Fibroblast of skin of scalp (primary cell): Measurements from ENCODE around the gene ANKRD12. TPM values are rescaled to one million over a fixed set of nuclear protein-coding genes. Genes with fewer than 3 reads are reported as not detected.
"Not testable (repeated sequence)": the region's sequence is repeated elsewhere in the genome, so short reads cannot be mapped to it uniquely, and the experiment has no call there.

Experiments used
- DNase-seq: peaks from one replicate; pipeline ENCODE4 v3.0.0-alpha.2; 2013
- polyA plus RNA-seq, 2 experiments: library from polyadenylated mRNA; unstranded; fragments of 120-200 nt; gene quantifications; one replicate each; pipeline ENCODE4 v1.2.1, GENCODE V29; 2013; ENCODE audit not compliant: insufficient read length in 2 of 2

The ANKRD12 gene
- 10.8 TPM for polyA plus RNA-seq (2013, experiment 1 of 2; ENCODE audit: insufficient read length)
- polyA plus RNA-seq (2013, experiment 2 of 2; ENCODE audit: insufficient read length), result 13.7 TPM

DNA sequence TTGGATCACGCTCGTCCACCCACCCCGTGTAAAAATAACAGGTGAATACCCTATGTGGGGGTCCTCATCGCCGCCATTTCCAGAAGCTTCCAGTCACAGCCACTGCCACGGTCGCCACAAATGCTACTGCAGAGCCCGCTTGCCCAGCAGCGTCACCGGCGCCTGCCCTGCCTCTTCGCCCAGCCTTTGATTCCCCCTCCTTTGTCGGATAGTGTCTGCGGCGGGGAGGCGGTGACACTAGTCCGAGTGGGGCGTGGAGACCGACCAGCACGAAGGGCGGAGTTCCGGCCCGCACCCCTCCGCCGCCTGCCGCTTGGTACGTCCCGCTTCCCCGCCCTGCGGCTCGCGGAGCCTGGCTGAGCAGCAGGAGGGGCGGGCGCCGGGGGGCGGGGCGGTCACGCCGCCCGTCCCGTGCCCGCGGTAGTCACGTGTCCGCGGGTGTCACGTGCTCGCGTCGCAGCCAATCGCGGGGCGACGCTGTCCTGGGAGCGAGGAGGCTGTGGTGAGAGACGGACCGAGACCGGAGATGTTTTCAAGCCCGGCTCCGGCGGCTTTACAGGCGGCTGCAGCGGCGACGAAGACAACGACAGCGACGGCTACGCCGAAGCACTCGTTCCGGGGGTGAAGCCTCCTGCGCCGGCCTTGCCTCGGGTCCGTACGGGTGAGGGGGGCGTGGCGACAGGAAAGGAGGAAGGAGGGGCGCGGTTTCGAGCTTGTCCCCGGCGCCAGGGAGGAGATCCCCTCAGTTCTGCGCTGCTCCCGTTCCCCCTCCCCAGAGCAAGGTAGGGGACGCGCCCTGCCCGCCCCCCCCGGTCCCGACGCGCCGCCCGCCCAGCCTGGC, at the start of gene ANKRD12:
TSS of gene ANKRD12 (plus strand) at position 467 of the 841 bp plus-strand sequence. CDS start 45,652 bp downstream, outside the sequence.
- DNase-seq, result peak; percentile 97

DNA sequence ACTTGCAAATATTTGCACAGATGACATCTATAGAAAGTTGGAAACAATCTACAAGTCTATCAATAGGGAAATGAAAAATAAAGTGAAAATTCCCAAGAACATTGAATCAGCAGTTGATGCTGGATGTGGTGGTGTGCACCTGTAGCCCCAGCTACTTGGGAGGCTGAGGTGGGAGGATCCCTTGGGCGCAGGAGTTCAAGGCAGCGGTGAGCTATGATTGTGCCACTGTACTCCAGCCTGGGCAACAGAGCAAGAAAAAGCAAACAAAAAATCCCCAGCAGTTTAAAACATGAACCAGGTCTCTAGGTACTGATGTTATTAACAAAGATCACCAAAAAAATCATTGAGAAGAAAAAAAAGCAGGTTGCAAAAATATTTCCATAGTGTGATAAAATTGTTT, 49.4 kb upstream of the ANKRD12 start:
- no peak for DNase-seq

- no peak for DNase-seq
These were observed 48.3 kb upstream of the ANKRD12 start for GRCh38 chr18:9088252-9088651.

DNA sequence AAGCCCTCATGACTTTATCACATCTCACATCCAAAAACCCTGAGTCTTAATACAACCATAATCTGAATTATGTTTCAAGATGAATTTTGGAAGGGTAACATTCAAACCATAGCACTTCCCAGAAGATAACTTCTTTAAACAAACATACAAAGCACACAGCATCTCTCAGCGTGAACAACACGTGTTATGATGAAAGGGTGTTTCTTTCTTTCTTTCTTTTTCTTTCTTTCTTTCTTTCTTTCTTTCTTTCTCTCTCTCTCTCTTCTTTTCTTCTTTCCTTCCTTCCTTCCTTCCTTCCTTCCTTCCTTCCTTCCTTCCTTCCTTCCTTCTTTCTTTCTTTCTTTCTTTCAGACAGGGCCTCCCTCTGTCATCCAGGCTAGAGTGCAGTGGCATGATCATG, 47.9 kb upstream of the ANKRD12 start:
- DNase-seq, result not testable (repeated sequence)

DNA sequence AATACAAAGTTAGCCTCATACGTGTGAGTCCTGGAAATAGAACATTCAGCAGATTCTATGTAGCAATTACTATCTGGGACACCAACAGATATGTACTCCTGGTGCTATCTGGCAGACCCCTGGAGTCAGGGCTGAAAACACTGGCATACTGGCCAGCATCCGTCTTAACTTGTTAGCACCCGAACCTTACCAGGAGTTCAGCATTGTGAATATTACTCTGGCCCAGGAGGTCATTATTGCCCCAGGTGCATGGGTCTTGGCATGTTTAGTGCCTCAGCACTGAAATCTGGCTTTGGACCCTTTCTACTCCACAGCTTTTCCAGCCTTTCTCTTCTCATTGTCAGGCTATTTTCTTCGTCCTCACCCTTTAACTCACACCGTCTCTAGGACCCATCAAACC, 46.0 kb upstream of the ANKRD12 start:
- no peak for DNase-seq

GRCh38 chr18:9091066-9091476, 45.5 kb upstream of the ANKRD12 start:
- DNase-seq, result no peak

DNA sequence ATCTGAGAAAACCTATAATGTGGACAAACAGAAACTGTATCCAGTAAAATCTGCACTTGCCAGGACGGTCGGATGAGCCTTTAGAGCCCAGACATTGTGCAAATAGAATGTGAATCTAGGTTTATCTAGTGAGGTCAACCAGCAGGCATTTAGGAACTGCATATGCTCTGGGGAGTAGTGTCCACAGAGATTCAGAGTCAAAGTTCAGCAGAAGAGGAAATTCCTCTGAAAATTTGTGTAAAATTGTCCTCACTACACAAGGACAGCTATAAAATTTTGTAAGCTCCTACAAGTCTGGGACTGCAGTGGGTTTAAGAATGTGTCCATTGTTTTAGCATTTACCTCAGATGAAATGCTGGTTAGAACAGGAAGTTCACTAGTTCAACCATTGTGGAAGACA, 43.9 kb upstream of the ANKRD12 start:
- no peak for DNase-seq

- DNase-seq, result not testable (repeated sequence)
These were observed 43.5 kb upstream of the ANKRD12 start for GRCh38 chr18:9093109-9093508.

GRCh38 chr18:9094307-9095226, 42.0 kb upstream of the ANKRD12 start:
- peak; percentile 69 for DNase-seq

DNA sequence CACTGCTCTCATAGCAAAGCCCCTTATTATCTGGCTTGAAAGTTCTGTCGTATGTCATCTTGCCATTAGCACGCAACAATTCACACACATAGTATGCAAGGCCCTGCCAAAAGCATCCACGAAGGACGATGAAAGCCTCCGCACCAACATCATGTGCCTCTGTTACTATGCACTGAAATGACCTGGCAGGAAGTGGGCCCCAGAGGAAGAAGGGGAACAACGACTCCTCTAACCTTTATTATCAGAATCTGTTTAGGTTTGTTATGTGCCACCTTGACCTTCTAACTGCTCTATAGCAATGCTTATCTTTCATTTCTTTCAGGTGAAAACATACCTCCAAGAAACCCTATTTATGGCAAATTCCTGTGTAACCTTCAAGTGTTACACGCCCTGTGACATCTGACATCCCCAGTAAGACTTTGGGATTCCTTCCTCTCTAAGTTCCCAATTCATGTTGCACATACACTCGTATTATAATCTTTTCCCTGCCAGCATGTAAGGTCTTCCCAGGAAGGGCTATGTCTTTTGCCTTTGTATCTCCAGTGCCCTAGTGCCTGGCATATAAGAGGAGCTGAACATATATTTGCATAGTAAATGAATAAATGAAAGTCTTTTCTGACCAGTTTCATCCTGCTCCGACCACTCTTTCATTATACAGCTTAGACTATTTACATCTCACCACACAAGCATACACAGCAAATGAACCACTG, 41.1 kb upstream of the ANKRD12 start:
- no peak for DNase-seq

DNA sequence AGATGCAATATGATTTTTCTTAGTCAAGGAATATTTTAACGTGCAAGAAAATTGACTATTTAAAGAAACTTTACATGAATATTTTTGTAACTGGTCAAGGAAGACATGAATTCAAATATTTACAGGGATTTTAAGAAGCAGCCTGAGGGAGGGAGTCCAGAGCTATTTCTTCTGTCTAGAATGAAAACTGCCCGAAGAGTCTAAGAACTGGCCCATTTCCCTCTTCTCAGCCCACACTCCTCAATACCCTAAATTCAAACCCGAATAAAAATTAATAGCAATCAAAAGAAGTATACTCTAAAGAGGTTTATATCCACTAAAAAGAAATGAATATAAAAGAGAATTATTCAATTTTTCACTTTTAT, 40.6 kb upstream of the ANKRD12 start:
- no peak for DNase-seq

- DNase-seq, result no peak
These were observed 39.9 kb upstream of the ANKRD12 start for GRCh38 chr18:9096685-9097084.

DNA sequence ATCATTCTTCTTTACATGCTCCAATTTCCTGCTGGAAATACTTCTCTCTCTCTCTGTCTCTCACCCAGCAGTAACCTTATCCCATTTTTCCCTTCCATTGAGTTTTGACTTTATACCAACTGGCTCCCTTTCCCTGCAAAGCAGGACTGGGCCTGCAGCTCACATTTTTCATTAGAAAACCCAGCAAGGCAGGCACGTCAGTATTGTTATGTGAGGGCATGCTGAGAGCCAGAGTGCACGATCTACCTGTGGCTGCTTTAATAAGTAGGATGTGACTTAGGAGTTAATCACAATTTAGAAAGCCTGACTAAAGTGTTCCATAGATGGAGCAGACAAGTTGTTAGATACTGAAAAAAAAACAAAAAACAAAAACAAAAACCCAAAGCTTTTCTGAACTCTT, 39.2 kb upstream of the ANKRD12 start:
- no peak for DNase-seq

DNA sequence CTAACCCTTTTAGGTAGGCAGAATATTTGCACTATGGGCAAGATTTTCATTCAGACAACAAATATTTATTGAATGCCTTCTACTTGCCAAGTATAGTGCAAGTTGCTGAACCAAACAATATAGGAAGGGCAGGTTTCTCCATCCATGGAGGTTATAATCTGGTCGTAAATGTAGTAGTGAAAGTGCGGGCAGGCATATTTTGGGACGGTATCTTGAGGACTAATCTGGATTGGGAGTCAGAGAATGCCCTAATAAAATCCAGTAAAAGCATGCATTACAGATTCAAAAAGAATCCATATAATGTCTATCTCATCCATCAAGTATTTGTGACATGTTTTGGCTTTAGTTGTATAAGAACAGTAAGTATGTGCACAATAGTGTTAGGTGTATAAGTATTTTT, 35.8 kb upstream of the ANKRD12 start:
- DNase-seq, result peak; percentile 25

GRCh38 chr18:9101730-9102507, 34.7 kb upstream of the ANKRD12 start:
- peak; percentile 68 for DNase-seq

GRCh38 chr18:9102508-9103375, 33.8 kb upstream of the ANKRD12 start, which contains the start of gene NDUFV2:
NDUFV2 (plus strand) TSS chr18:9102699; CDS start chr18:9102744, 45 bp downstream.
- DNase-seq, result peak; percentile 97

- DNase-seq, result peak; percentile 36
These were observed 33.2 kb upstream of the ANKRD12 start for GRCh38 chr18:9103376-9103873.

DNA sequence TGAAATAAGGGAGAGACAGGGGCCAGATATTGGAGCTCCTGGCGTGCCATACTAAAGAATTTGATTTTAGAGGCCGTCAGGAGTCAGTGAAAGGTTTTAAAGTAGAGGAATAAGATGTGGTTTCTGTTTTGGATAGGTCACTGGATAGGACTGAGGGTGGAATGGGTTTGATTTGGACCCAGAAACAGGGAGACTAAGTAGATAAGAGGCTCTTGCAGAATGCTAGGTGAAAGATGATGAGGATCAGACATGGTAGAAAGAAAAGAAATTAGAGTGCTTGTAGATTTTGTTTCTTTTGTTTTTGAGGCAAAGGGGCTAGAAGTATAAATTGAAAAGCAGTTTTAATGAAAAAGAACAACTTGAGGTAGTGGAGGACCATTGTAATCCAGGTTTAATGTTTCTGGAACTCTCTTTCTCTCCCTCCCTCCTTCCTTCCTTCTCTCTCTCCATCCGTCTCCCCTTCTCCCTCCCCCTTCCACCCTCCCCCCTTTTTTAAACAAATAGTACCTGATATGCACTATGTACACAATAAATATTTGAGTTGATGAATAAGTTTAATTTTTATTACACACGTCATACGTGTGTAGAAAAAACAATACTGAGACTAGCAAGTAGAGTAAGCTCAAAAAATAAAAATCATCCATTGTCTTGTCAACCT, 32.2 kb upstream of the ANKRD12 start:
- no peak for DNase-seq

- no peak for DNase-seq
These were observed 31.2 kb upstream of the ANKRD12 start for GRCh38 chr18:9105420-9105819.

DNA sequence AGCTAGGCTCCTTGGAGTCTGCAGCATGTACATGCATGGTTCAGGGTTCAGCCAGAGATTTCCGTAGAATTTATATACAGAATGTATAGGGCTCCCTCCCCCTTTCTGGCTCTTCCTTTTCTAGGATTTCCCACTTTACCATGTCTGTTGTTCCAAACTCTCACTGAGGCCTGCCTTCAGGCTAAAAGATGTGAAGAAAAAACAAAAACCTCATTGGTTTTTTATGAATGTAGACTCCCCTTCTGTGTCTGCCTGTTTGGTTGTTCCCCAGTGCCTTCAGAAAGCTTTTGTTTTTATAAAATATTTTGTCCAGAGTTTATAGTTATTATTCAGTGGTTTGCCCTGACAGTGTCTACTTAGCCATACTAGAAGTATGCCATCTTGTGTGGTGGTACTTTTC, 30.5 kb upstream of the ANKRD12 start:
- no peak for DNase-seq
